ENCODE data around the gene PNPLA3. TPM values are rescaled to one million over a fixed set of nuclear protein-coding genes. Genes with fewer than 3 reads are reported as not detected.

The PNPLA3 gene
- total and polyA plus RNA-seq, 3 donors from 2014 or later = 0.53 to 1.7 (median 0.93) TPM

DNA sequence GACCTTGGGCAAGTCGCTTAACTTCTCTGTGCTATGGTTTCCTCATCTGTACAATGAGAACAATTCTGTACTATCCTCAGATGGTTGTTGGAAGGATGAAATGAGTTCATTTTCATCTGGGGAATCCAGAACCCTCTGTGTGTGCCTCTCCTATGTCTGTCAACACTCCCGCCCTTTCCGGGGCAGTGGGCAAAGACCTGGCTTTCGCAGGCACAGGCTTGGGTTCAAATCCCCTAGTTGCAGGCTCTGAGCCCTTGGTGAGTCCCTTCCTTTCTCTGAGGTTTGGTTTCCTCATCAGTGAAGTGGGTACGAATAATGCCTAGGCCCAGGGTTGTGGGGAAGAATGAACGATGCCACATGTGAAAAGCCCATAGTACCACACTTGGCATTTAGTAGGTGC lies 37.8 kb upstream of the PNPLA3 start:
- no peak for DNase-seq
- Histone ChIP-seq H3K9me3 (no peaks in the 10 kb centered on the region), H3K4me3 (no peak overlapping the region), H3K27me3 (no peaks in the 10 kb centered on the region), H3K4me1 (no peaks in the 10 kb centered on the region), H3K36me3 (ENCODE audit: low read depth, missing control alignments) (no peaks in the 10 kb centered on the region), H3K27ac (no peak overlapping the region)
- 82 to 92% methylated on average over 3 to 6 of the region's 6 CpGs for WGBS, 2 donors
- intact Hi-C loops (cut with DNase I; ENCODE audit: low total_unique reads) = no loop called here
- TF ChIP-seq POLR2A (IDR thresholded peaks at IDR 0.05) = no peak
- TF ChIP-seq, protein P1, sequence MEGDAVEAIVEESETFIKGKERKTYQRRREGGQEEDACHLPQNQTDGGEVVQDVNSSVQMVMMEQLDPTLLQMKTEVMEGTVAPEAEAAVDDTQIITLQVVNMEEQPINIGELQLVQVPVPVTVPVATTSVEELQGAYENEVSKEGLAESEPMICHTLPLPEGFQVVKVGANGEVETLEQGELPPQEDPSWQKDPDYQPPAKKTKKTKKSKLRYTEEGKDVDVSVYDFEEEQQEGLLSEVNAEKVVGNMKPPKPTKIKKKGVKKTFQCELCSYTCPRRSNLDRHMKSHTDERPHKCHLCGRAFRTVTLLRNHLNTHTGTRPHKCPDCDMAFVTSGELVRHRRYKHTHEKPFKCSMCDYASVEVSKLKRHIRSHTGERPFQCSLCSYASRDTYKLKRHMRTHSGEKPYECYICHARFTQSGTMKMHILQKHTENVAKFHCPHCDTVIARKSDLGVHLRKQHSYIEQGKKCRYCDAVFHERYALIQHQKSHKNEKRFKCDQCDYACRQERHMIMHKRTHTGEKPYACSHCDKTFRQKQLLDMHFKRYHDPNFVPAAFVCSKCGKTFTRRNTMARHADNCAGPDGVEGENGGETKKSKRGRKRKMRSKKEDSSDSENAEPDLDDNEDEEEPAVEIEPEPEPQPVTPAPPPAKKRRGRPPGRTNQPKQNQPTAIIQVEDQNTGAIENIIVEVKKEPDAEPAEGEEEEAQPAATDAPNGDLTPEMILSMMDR (IDR thresholded peaks at IDR 0.05) = no peak

DNA sequence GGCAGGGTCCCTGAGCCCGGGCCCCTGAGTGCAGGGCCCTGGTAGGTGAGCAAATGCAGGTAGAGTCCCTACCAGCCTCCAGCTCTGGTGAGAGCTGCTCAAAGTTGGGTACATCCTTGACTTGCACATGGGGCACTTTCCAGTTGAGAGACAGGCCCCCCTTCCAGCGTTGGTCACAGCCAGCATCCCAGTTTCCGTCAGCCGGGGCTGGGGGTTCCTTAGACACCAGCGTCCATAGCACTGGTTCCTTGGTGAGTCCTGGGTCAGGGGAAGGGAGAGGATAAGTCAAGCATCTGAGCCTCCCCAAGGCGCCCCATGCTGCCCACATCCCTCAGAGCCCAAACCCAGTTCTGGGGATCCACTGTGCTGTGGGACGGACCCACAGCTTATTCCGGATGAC lies 37.4 kb upstream of the PNPLA3 start:
- Histone ChIP-seq H3K27me3 (no peaks in the 10 kb centered on the region), H3K27ac (no peak overlapping the region), H3K4me1 (peaks cover 3% of the 10 kb centered on the region), H3K36me3 (ENCODE audit: low read depth, missing control alignments) (no peaks in the 10 kb centered on the region), H3K9me3 (no peaks in the 10 kb centered on the region), H3K4me3 (no peak overlapping the region)
- TF ChIP-seq, protein P1 (IDR thresholded peaks at IDR 0.05) = no peak
- no peak for TF ChIP-seq POLR2A (IDR thresholded peaks at IDR 0.05)
- intact Hi-C loops (cut with DNase I; ENCODE audit: low total_unique reads) = no loop called here
- no peak for DNase-seq
- WGBS, 2 donors = 68 to 79% methylated on average over 2 to 8 of the region's 8 CpGs

DNA sequence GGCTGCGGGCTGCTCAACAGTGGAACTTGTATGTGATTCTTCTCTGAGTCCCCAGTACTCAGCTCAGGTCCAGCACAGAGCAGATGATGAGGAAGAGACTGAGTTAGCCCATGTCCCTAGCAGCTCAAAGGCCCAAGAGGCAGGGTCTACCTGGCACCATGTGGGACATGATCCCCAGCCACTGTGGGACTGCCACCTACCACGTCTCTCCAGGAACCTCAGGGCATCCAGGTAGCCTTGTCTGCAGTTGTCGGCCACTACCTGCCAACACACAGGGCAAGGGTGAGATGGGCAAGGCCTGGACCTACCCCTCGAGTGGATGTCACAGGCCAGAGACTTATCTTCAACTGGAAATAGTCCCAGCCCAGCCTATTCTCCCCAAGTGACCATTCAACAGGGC lies 36.2 kb upstream of the PNPLA3 start:
- 88 to 100% methylated on average over 1 to 4 of the region's 4 CpGs for WGBS, 2 donors
- no peak for DNase-seq
- intact Hi-C loops (cut with DNase I; ENCODE audit: low total_unique reads) = no loop called here

DNA sequence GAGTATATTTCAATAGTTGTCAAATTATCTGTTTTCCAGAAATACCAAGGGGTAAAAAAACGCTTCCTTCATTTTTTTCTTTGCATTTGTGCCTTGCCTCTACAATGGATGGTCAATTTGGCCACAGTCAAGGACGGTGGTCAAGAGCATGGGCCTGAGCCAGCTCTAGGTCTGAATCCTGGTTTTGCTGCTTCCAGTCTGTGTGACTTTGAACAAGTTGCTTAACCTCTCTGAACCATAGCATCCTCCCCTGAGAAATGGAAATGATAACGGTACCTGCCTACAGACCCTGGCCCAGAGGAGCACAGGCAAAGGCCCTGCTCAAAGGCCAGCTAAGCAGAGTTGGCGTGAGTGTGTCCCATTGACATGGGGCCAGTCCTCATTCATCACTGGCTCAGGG lies 34.9 kb upstream of the PNPLA3 start:
- H3K9me3 ChIP-seq = no peaks in the 10 kb centered on the region
- intact Hi-C loops (cut with DNase I; ENCODE audit: low total_unique reads) = no loop called here
- no peak overlapping the region for H3K4me3 ChIP-seq
- H3K36me3 ChIP-seq (ENCODE audit: low read depth, missing control alignments) = no peaks in the 10 kb centered on the region
- H3K4me1 ChIP-seq = peaks cover 7% of the 10 kb centered on the region
- H3K27ac ChIP-seq = no peak overlapping the region
- no peaks in the 10 kb centered on the region for H3K27me3 ChIP-seq
- DNase-seq = no peak
- TF ChIP-seq POLR2A (IDR thresholded peaks at IDR 0.05) = no peak
- TF ChIP-seq, protein P1 (IDR thresholded peaks at IDR 0.05) = no peak
- 62 to 81% methylated on average over 4 of the region's 4 CpGs for WGBS, 2 donors

More for the DNA sequence above, 36.2 kb upstream of the PNPLA3 start:
- Histone ChIP-seq H3K36me3 (ENCODE audit: low read depth, missing control alignments) (no peaks in the 10 kb centered on the region), H3K4me3 (no peak overlapping the region), H3K27me3 (no peaks in the 10 kb centered on the region), H3K27ac (no peak overlapping the region), H3K9me3 (no peaks in the 10 kb centered on the region), H3K4me1 (peaks cover 7% of the 10 kb centered on the region)
- TF ChIP-seq, protein P1 (IDR thresholded peaks at IDR 0.05) = no peak
- no peak for TF ChIP-seq POLR2A (IDR thresholded peaks at IDR 0.05)

DNA sequence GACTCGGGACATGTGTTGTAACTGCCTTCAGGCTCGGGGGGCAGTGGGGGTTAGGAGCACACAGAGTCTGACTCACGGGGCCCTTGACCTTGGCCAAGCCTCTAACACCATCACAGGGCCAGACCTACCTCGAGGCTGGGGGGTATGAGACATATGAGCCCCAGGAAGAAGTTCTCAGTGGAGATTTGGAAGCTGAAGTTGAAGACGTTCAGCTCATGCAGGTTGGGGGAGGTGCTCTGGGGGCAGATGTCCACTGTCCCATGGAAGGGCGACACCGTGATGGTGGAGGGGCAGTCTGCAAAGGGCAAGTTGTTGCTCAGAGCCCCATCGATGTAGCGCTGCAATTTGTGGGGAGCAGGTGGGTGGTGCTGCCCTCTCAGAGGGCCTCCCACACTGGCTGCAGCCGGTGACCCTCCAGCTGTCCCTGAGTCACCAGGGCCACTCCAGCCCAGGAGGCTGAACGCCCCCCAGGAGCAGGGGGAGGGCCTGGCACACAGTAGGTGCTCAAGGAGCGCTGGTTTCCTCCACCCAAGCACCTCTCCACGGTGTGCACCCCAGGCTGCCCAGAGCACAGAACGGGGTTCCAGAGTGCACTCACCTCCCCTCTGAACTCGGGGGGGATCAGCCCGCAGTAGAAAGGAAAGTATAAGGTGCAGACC lies 34.3 kb upstream of the PNPLA3 start:
- Histone ChIP-seq H3K36me3 (ENCODE audit: low read depth, missing control alignments) (no peaks in the 10 kb centered on the region), H3K4me3 (no peak overlapping the region), H3K4me1 (peaks cover 7% of the 10 kb centered on the region), H3K27me3 (no peaks in the 10 kb centered on the region), H3K27ac (no peak overlapping the region), H3K9me3 (no peaks in the 10 kb centered on the region)
- TF ChIP-seq, protein P1 (IDR thresholded peaks at IDR 0.05) = no peak
- no peak for TF ChIP-seq POLR2A (IDR thresholded peaks at IDR 0.05)
- no peak for DNase-seq
- WGBS, 2 donors = 70 to 75% methylated on average over 10 to 16 of the region's 16 CpGs
- intact Hi-C loops (cut with DNase I; ENCODE audit: low total_unique reads) = no loop called here

Measured in testis (tissue), 3 donors.